ENCODE data around the gene C14orf132.

DNA sequence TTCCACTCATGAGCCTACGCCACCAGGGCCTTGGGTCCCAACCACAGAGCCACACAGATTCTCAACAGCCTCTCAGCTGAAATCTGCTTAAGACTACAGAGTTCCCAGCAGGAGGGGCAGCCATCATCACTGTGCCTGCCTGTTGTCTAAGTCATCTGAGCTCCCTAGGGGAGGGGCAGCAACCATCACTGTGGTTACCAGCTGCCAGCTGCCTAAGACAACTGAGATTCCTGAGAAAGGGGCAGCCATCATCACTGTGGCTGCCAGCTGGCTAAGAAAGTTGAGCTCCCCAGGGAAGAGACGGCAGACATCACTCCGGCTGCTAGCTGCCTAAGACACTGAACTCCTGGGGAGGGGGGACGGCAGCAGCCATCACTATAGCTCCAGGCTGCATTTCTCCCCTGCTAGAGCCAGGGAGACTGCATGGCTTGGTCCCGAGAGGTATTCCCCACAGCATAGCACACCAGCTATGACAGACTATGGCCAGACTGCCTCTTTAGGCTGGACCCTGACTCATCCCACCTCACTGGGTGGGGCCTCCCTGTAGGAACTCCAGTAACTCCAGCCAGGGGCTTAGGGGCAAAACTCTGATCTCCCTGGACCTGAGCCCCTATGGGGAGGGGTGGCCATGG lies 37.2 kb upstream of the C14orf132 start:
- TF ChIP-seq, protein P1, sequence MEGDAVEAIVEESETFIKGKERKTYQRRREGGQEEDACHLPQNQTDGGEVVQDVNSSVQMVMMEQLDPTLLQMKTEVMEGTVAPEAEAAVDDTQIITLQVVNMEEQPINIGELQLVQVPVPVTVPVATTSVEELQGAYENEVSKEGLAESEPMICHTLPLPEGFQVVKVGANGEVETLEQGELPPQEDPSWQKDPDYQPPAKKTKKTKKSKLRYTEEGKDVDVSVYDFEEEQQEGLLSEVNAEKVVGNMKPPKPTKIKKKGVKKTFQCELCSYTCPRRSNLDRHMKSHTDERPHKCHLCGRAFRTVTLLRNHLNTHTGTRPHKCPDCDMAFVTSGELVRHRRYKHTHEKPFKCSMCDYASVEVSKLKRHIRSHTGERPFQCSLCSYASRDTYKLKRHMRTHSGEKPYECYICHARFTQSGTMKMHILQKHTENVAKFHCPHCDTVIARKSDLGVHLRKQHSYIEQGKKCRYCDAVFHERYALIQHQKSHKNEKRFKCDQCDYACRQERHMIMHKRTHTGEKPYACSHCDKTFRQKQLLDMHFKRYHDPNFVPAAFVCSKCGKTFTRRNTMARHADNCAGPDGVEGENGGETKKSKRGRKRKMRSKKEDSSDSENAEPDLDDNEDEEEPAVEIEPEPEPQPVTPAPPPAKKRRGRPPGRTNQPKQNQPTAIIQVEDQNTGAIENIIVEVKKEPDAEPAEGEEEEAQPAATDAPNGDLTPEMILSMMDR (conservative IDR thresholded peaks at IDR 0.05 in 1 of 2, IDR thresholded peaks at IDR 0.05 in 1 of 2; ENCODE audit: low read depth in 1 of 2, low read length in 2 of 2): no peak
- no peak for TF ChIP-seq EZH2 (IDR thresholded peaks at IDR 0.05; ENCODE audit: low read length, missing control alignments)
